ENCODE results near the gene AKAP14.
"Not testable (repeated sequence)": the region's sequence is repeated elsewhere in the genome, so short reads cannot be mapped to it uniquely, and the experiment has no call there.

AKAP14 gene

GRCh38 chrX:119895843-119896326 is at the start of gene AKAP14:
AKAP14 (plus strand) TSS chrX:119895893; CDS start chrX:119903224, 7,331 bp downstream.
- peak; percentile 67 for DNase-seq

DNA sequence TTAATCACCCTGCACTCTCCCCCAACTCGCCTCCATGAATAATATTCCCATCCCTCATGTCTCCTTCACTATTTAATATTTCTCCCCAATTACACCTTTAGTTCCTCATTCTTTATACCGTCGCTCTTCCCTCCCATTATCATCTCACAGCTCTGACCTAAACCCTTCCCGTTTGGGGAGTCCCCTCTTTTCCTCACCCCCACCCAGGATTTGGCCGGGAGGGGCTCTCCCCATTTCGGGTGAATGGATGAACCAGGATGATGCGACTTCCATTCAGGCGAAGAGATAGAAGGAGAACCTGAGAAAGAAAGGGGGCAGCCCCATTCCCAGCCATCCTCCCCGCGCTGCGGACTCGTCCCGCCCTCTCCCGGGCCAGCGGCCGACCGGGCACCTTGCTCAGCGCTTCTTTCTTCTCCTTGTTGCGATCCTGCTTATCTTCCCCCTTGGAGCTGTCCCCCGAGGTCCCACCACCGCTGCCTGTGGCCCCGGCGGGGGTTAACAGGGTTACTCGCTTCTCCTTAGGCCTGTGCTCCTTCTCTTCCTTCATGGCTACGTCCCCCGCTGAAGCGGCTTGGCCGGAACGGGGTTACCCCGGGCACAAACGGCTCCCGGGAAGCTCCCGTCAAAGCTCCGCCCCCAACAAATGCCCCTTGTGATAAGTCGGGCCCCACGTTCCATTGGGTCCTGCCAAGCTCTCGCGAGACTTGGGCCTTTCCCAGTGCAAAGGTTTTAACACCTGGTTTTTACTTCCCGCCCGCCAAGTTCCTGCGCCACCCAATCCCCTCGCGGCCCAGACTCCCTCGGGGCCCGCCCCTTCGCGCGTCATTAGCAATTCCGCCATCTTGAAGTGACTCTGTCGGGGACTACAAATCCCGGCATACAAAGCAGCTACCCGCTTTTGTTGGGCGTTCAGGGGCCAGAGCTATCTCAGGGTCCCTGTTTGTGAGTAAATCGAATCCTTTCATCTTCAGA is 43.0 kb upstream of the AKAP14 start, which contains the start of gene UPF3B:
Gene UPF3B, minus strand, starts transcription at position 582 of the 972 bp plus-strand sequence. Its CDS starts 35 bp downstream, at position 547.
- DNase-seq = peak; percentile 99

GRCh38 chrX:119853444-119853843 is 42.2 kb upstream of the AKAP14 start:
- DNase-seq = peak; percentile 41

DNA sequence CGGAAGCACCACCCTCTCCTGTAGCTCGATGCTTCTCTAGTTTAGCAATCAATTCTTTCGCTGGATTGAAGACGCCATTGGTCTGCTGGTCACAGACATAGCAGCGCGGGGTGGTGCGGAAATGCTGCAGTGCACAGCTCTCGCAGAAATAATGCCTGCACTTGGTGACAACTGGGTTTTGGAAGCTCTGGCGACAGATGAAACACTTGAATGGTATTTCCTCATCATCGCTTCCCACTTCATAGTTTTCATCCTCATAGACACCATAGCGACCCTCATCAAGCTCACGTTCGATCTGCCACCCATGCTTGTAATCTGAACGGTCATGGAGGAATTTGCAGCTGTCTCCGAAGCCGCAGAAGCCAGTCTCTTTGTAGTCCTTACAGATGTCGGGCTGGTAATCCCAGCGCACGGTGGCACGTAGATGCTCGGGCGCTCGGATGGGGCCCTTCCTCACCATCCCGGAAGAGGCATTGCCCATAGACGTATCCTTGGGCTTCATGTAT is 25.0 kb upstream of the AKAP14 start:
- DNase-seq = peak; percentile 62

DNA sequence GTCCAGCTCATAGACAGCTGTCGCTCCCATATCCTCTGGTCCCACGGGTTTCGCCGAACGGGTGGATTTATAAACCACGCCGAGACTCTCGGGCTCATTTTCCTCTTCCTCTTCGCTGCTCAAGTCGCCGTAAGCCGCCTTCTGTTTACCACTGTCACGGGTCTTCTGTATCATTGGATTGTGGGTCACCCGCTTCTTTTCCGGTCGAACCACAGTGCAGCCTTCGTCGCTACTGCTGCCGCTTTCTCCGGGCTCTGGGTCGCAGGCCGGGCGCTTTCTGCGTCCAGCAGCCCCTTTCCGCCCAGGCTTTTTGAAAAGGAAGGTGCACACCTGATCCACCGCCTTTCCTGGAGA is 24.5 kb upstream of the AKAP14 start:
- peak; percentile 66 for DNase-seq

GRCh38 chrX:119871599-119872395 is 23.9 kb upstream of the AKAP14 start, which contains the start of the genes NDUFA1 and RNF113A:
NDUFA1 (plus strand) TSS chrX:119871832; CDS start chrX:119871912, 80 bp downstream.
RNF113A (minus strand) TSS chrX:119871733; CDS start chrX:119871613, 120 bp downstream.
- DNase-seq = peak; percentile 93

DNA sequence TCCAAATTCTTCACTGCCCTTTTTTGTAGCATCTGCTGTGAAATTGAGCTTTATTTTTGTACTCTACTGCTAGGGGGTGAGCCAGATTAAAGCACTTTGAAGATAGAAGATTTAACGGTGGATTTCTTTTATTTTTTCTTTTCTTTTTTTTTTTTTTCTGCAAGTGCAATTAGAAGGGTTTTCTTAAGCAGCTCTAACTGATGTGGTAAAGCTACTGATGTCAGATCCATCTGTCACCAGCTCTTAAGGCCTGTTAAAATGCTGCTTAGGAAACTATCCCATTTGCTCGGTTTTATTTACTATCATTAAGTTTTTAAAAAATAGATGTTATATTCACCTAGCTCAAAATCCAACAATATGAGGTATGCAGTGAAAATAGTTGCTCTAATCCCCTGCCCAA is 17.0 kb upstream of the AKAP14 start:
- DNase-seq = no peak

GRCh38 chrX:119880076-119880475 is 15.6 kb upstream of the AKAP14 start:
- DNase-seq = no peak

- peak; percentile 60 for DNase-seq
These were observed 14.9 kb upstream of the AKAP14 start for GRCh38 chrX:119880552-119881437.

GRCh38 chrX:119885554-119886428 is 9.9 kb upstream of the AKAP14 start:
- DNase-seq = peak; percentile 23

DNA sequence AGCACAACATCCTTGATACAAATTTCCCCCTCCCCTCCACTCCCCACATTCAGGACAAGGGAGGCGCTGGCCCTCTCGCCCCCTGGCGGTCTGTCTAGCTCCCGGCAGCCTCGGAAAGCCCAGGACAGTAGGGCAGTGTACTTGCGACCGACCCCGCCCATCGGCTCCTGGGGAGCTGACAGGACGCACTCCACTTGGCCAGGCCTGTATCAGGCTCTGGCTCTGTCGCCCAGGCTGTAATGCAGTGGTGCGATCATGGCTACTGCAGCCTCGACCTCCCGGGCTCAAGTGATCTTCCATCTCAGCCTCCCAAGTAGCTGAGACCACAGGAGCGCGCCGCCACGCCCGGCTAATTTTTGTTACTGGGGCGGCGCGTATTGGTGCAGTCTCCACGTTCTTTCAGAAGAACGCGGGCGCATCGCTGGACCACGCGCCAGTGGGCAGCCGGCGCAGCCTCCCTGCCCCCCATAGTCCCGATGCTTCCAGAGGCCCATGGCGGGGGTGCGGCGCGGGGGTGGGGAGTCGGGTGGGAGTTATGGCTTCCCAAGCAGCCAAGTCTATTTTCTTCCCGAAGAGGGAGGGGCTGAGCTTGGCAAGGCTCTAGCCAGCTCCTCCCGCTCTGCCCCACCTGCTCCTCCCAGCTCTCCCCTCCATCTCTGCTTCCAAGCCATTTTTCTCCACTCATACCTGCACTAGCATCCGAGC is 7.8 kb upstream of the AKAP14 start:
- DNase-seq = peak; percentile 83

GRCh38 chrX:119890626-119891025 is 5.1 kb upstream of the AKAP14 start:
- not testable (repeated sequence) for DNase-seq

DNA sequence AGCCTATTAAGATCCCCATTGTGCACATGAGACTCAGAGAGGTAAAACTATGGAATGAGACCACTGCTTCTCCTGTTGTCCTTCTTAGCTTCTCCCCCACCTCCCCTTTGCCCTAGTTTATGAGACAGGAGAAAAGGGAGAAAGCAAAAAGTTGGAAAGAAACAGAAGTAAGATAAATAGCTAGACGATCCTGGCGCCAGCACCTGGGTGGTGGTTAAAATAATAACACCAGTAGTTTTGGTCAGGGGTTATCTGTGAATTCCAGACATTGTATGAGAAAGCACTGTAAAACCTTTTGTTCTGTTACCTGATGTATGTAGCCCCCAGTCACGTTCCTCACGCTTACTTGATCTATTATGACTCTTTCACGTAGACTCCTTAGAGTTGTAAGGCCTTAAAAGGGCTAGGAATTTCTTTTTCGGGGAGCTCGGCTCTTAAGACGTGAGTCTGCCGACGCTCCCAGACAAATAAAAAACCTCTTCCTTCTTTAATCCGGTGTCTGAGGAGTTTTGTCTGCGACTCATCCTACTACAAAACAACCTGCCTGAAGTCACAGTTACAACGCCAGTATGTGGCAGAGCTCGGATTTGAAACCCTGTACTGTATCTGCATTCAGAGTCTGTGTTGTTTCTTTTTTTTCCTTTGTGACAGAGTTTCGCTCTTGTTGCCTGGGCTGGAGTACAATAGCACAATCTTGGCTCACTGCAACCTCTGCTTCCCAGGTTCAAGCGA is 3.6 kb upstream of the AKAP14 start:
- not testable (repeated sequence) for DNase-seq

- DNase-seq = peak; percentile 50
These were observed 3.4 kb downstream of the AKAP14 start for GRCh38 chrX:119899125-119899524.

DNA sequence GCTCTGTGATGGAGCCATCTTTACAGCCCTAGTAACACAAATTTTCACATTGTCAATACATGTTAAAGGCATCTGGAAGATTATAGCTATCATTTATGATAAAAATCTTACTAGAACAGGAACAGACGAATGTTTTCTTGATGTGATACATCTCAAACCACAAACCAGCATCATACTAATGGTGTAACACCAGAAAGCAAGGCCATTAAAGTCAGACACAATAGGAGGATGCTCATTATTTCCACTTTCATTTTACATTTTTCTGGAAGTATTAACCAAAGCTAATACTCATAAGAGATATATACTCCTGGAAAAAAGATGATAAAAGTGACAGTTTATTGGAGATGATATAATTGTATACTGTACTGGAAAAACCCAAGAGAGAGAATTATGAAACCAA is 5.3 kb downstream of the AKAP14 start:
- DNase-seq = no peak

DNA sequence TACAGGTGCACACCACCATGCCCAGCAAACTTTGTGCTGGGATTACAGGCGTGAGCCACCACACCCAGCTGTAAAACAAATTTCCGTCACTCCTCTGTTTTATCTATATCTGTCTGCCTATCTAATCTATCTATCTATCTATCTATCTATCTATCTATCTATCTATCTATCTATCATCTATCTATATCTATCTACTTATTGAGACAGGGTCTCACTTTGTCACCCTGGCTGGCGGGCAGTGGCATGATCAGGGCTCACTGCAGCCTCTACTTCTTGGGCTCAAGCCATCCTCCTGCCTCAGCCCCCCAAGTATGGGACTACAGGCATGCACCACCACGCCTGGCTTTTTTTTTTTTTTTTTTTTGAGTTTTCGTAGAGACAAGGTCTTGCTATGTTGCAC is 20.6 kb downstream of the AKAP14 start:
- DNase-seq = no peak

- DNase-seq = no peak
These were observed 22.2 kb downstream of the AKAP14 start for GRCh38 chrX:119917877-119918276.

- DNase-seq = no peak
These were observed 24.3 kb downstream of the AKAP14 start for GRCh38 chrX:119919835-119920585.

- not testable (repeated sequence) for DNase-seq
These were observed 26.7 kb downstream of the AKAP14 start for GRCh38 chrX:119922391-119922790.

Measured in NCI-H69 (cell line).